Stimulated activated CD8-positive, alpha-beta memory T cell treated with anti-CD3 and anti-CD28 coated beads, Interleukin-2, amount 100 ng/mL, for 1 hour (primary cell): ENCODE measurements around the gene SCTR.

ENCODE experiments used
- DNase-seq, 2 donors: peaks; one replicate each; pipeline ENCODE4 v3.0.0-alpha.2; 2020; ENCODE audit warnings: low read depth in 2 of 2

SCTR gene

GRCh38 chr2:119523383-119523951 lies 816 bp downstream of the SCTR start:
- DNase-seq, result no peak

DNA sequence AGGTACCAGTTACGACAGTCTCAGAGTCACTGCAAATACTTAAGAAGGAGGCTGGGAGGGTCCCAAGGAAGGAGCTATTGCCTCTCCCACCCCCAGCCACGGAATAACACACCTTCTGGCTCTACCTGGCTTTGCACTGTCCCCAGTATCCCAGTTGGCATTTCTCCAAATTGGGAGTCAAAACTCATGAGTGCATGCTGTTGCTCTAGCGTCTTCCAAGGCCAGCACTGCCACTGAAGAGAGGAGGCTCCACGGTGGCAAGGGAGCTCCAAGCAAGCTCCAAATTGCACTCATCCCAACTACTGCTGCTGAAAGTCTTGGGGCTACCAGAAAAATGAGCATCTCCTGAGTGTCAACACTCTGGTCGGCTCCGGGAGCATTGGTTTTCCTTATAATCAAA lies 1.6 kb downstream of the SCTR start:
- no peak for DNase-seq

DNA sequence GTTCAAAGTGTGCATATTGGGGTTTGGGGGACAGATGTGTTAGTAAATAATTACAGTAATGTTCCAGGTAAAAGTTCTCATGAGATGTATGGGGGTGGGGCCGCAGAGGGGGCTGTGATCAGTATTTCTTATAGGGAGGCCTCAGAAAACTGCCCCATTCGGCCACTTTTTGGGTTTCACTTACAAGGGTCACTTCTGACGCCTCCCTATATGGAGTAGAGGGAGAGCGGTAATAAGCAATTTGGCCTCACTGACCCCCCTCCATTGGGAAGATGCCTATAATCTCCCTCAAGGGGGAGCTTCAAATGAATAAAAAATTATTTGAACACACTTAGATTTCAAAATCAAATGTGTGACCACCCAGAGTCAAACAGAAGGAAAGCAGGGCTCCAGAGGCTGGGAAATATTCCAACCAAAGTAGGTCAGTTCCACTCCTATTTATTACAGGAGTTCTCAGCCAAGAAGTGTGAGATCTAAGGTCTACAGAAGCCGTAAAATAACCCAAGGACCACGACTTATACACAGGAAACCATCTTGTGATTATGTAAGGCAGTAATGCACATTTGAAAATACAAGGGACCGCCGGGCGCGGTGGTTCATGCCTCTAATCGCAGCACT lies 2.7 kb downstream of the SCTR start:
- no peak for DNase-seq

DNA sequence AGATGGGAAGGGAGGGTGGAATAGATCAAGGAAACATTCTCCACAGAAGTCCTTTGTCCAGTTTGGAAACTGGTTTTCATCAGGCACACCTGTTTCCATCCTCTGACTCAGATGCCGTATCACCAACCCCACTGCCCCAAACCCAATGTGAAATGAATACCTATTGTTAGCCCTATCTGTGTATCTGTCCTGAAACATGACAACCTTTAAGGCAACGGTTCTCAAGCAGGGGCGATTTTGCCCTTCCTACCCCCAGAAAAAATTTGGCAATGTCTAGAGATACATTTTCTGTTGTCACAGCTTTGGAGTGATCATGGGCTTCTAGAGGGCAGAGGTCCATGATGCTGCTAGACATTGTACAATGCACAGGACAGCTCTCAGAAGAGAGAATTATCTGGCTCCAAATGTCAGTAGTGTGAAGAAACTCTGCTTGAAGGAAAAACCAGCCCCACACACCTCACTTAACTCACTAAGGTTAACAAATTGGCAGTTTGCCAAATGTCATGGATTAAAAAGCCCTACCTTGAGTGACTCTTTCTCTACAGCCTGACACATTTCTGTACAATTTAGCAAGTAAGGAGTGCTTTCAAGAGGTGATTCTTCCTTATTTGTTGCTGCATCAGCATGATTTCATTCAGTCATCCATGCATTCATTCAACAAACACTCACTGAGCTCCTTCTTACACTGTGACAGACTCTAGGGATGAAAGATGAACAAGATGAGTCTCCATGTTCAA lies 3.4 kb downstream of the SCTR start:
- no peak for DNase-seq

- DNase-seq, result no peak
Observed at GRCh38 chr2:119519057-119519408, 5.2 kb downstream of the SCTR start.

DNA sequence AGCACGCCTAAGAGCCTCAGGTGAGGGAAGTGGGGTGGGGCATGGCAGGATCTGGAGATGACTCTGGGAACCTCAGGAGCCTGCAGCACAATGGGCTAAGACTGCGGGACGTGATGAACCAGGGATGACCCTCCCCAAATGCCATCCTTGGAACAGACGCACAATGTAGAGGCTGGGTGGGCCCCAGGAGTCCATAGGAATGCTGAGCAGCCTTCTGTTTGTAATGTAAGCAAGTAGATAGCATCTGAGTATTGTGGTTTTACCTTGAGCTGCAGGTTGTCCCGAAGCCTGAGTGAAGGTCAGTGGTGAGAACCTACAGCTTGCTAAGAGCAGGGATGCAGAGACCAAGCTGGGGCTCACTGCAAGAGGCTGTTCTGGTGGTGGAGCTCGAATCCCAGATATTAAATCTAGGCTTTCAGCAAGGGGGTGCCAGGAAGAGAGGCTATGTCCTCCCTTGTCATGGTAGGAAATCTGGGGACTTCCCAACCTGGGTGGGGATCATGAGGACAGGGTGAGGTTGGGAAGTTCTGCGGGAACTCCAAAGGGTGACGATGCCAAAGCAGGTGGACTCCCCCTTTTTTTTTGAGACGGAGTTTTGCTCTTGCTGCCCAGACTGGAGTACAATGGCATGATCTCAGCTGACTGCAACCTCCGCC lies 5.8 kb downstream of the SCTR start:
- no peak for DNase-seq

DNA sequence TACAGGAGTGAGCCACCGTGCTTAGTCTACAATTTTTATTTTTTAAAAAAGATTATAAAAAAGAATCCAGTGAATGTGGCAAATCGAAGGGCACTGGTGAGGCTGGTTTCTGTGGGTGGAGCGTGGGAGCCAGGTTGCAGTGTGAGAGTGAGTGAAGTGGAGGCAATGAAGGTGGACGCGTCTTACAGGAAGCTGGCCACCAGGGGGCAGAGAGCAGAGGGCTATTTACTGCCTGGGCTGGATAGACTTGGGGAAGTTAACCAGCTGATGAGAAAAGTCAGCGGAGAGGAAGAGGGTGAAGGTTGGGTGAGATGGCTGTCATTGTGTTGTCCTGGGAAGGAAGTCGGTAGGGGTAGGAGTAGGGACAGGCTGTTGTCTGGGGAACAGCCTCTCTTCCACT lies 6.8 kb downstream of the SCTR start:
- no peak for DNase-seq

- DNase-seq, result no peak
Observed at GRCh38 chr2:119516121-119516520, 8.2 kb downstream of the SCTR start.

- no peak for DNase-seq
Observed at GRCh38 chr2:119513832-119514231, 10.5 kb downstream of the SCTR start.

DNA sequence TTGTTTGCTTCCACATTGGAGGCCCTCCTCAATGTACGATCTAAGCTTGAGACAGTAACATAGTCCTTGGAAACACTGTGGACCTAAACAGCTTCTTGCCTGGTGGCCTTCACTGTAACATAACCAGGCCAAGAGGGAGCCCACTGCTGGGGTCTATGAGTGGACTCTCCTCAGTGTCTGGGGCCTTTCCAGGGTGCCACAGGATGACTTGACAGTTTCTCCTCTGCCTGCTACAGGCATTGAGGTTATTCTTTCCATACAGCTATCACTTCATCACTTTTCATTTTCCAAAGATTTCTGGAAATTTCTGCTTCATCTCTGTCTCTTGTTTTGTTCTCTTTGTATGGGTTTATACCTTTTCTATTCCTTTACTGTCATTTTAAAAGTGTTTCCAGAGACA lies 11.3 kb downstream of the SCTR start:
- no peak for DNase-seq

- no peak for DNase-seq
Observed at GRCh38 chr2:119511989-119512388, 12.3 kb downstream of the SCTR start.

DNA sequence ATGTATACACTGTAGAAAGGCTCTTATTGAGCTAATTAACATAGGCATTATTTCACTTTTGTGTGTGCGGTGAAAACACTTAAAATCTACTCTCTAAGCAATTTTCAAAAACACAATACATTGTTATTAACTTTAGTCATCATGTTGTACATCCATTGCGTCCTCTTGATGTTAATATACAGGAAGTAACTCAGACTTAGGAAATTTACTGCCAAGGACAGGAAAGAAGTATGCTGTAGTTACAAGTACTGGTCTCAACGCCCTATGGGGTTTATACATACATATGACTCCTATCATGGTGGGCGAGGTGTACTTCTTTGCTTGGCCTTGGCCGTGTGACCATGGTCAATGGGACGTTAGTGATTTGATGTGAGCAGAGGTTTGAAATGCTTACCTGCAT lies 15.5 kb downstream of the SCTR start:
- no peak for DNase-seq

DNA sequence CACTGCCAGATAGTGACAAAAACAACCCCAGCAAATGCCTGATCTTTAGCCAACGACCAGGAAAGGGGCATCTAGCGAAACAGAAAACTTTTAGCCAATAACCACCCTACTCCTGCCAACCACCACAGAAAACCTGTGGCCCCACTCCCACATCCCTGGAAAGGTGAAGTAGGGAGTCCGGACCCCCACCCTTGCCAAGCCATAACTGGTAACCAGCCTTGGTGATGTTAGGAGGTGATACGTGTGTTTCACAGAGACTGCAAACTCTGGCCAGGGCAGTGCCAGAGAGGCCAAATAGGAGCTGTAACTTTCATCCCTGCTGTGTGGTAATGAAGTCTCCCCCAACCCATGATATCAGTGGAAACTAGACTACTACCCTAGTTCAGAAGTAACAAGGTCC lies 27.6 kb downstream of the SCTR start:
- DNase-seq, result no peak

DNA sequence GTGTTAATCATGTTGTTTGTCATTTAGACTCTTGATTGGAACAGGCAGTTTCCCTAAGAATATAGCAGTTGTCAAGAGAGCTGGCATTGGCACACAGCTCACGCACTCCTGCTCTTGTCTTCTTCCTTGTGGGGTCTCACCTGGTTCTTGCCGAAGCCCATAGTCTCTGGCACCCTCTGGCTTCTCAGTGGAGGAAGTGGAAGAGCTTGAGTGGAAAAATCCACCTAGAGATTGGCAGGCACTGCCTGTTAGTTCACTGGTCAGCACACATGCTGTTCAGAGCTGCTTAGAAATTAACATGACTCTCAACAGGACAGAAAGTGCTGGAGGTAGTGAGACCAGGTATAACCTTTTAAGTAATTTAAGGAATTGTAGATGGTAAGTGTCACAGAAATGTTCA lies 28.3 kb downstream of the SCTR start:
- no peak for DNase-seq

GRCh38 chr2:119494163-119494790 lies 30.0 kb downstream of the SCTR start:
- DNase-seq, result no peak

DNA sequence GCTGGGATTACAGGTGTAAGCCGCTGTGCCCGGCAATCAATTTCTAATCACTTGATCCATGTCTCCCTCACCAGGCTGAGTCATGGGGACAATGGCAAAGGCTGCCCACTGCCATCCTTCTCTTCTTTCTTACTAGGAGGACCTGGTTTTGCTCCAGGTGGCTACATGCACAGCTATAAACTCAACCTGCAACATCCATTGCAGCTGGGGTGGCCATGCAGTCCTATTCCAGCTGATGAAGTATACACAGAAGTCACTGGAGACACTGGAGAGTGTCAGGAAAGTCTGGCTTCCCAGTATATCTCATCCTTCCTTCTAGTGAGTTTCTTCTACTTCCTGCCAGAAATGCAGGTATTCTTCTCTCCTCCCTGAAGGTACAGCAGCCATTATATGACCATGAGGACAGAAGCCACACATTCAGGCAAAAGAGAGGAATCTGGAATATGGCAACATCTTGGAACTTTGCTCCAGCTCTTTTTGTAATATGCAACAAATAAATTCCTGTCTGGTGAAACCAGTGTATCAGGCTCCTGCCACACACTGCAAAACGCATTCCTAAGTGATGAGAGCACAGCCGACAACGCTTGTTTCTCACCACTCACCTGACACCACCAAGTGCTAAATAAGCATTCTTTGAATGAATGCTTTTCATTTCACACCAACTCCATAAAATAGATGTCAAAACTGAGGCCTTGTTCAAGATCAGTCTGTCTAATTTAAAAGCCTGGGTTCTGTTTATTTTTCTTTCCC lies 32.3 kb downstream of the SCTR start:
- no peak for DNase-seq

DNA sequence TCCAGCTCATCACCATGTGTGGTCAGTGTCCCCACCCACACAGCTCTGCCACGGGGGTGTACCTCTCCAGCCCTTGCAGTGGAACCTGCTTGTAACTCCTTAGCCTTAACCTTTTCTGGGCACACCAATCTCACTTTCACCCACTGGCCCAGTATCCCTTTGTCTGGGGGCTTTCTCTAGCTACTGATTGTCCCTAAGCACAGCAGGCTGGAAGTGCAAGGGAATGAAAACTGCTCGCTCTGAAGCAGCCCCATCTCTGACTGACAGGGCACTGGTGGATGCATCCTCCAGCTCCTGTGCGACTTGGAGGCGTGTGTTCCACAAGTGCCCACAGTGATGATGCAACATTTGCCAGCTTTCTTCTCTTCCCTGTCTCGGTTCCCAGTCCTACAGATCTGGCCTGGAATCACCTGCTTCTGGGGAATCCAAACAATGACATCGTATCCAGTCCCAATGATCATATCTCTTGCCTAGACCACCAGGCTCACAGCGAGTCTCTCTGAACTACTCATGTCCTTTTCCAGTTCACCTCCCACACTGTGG lies 33.6 kb downstream of the SCTR start:
- no peak for DNase-seq

- no peak for DNase-seq
Observed at GRCh38 chr2:119490106-119490505, 34.2 kb downstream of the SCTR start.

DNA sequence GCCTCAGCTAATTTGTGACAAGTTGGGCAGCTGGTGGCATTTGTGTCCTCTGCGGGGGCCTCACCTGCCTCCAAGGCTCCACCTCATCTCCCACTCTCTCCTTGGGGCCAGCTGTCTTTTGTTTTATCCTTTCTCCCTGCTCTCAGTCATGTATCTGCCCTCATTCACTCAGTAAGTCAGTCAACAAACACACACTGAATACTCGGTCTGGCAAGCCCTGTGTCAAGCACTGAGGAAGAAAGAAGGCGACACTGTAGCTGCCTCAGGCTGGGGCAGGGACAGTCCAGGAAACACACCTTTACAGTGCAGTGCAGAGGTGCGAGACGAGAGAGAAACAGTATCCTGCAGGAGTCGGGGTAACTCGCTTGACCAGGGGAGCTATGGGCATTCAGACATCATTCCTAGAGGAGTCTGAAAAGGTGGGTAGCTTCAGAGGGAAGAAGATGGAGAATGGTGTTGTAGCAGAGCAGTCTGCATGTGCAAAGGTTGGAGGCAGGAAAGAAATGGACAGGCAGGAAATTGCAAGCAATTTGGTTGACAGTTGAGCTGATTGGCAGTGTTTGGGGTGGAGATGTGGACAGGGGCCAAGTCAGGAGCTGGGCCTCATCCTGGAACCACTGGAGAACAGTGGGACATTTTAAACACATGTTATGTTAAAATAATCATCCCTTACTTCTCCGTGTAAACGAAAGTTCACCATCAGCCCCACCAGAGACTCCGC lies 34.9 kb downstream of the SCTR start:
- DNase-seq, result no peak

DNA sequence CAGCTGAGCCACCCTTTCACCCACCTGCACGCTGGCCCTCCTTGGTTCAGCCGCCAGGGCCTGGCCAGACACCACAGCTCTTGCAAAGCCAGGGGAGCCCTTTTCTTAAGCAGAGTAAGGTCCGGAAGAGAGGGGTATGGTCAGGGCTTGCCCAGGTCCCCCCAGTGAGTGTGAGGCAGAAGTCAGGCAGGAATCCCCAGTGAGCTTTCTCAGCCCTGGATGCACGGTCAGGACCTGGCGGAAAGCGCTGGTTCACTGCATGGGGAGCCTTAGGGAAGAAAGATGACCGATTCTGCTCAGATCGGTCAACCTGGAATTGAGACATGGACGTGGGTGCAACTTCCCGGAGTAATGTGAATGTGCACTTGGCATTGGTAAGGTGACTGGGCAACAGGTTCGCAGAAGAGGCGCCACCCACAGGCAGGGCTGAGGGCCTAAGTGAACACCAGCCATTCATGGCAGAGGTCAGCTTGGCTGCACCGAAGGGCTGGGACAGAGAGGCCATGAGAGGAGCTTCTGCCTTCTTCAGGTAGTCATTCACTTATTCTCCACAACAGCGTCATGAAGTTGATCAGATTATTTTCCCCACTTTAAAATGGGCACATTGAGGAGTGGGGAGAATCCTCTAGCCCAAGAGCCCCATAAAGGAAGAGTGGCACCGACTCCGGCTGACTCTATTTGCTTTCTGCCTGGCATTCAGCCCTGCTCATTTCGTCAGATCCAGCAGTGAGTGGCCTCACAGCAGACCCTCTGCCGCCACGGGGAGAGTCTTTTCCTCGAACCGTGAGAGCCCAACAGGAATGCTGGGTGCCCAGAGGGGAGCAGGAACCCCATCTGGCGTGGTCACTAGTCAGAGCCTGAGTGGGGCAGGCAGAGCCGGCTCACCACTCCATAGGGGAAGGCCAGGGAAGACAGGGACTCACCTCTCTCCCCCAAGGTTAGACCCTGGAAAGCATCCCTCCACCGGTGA lies 35.8 kb downstream of the SCTR start:
- DNase-seq, result no peak
